HG03469 (cell line): Measurements from ENCODE around the gene EIF3A.

Experiments
- ATAC-seq: cut with Tn5 transposase; IDR thresholded peaks from one replicate; pipeline ENCODE4 v1.9.1; 2021; ENCODE audit warnings: mild to moderate bottlenecking, moderate library complexity, moderate number of reproducible peaks; ENCODE audit not compliant: unreplicated experiment

The EIF3A gene

DNA sequence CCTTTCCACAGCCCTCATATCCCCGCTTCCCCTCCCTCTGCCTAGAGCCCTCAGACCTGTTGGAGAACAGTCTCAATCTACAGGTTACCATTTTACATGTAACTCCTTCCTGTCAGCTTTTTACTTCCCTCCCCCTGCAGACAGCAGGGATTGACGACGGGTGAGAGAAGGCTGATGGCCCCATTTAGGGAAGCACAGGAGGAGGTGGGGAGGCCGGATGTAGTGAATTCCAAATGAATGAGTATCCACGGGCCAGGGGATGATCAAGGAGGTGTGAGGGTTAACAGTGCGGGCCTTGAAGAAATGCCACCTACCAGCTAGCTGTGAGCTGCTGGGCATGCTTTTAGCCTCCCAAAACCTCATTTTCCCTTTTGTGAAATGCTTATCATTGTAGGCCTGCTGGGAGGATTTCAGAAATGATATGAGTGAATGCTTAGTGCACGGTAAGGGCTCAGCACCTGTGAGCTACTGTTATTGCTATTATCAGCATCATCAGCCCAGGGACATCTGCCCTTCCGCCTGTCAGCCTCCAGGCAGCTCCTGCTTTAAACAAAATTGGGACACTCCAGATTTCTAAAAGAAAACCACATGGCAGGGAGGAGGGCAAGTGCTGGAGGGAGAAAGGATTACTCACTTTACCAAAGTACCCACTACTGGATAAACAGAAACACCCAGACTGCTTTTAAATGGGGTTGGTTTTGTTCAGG lies 57.6 kb downstream of the EIF3A start:
- no peak for ATAC-seq

DNA sequence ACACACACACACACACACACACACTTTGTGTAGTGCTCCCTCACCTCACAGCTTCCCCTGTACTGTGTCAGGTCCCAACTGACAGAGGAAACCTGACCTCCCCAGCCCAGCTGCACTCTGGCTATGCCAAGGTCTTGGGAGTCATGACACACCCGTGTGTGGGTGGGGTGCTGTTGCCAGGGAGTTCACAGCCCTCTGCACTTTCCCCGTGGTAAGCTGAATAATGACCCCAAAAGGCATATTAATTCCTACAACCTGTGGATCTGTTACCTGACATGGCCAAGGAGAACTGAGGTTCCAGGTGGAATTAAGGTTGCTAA lies 60.0 kb downstream of the EIF3A start:
- ATAC-seq = no peak

DNA sequence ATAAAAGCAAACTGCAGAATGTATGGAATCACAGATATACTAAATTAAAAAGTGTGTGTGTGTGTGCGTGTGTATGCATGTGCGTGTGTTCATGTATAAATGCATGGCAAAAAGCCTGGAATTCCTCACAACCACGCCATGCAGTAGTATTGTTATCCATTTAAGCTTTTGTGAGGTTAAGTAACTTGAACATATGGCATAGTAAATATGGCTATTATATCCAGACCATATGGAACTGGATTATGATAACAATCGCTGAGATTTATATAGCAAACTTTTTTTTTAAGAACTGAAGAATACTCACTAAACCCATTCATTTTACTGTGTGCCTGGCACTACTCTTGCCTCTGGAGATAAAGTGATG lies 73.4 kb downstream of the EIF3A start:
- no peak for ATAC-seq

DNA sequence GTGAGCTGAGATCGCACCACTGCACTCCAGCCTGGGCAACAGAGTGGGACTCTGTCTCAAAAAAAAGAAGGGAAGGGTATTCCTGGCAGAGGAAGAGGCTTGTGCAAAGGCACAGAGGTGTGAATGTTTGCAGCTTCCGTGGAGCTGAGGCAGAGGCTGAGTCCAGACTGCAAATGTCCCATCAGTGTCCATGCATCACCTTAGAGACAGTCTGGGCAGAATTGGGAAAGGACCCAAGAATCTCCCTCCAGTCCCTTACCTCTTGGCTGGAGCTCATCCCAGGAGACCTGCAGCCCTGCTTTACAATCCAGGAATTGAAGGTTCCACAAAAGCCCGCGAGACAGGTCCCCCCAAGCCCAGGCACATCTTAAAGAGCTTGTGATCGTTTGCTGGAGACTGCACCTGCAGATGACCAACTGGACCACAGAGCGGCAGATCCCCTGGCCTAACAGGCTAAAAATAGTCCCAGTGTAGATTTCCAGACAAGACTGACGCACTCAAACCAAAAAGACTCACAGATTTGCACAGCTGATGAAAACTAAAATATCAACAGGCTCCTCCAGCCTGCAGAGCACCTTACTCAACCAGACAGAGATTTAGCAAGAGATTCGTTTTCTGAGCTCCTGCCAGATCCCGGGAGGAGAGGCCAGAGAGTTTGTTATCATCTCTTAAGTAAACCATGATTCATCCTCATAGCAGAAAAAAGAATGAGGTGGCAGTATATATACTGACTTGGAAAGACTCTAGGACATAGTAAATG lies 74.0 kb downstream of the EIF3A start:
- ATAC-seq = no peak

DNA sequence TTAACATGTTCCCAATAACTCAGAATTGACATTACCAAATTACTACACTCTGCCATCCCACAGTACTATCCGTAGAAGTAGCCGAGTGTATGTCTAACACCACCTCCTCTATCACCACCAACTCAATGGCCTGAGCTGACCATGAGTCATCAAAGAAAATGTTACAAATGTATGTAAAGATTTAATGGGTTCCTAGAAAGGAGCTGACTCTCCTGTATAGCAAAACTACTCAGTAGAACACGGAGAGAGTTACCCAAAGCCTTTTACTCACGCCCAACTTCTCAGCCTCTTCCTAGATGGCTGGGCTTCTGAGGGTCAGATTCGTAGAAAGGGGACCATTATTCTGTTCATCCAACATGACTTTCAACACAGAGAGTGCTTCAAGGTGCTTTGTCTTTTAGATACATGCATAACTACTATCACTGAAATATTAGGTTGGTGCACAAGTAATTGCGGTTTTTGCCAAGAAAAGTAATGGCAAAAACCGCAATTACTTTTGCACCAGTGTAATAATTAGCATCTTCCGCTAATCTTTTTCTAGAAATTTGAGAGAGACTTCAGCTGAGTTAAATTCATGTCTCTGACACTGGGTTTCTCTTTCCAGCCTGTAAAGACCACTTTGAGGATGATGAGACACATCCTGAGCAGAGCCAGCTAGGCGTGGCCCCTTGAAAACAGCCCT lies 75.1 kb downstream of the EIF3A start:
- no peak for ATAC-seq

DNA sequence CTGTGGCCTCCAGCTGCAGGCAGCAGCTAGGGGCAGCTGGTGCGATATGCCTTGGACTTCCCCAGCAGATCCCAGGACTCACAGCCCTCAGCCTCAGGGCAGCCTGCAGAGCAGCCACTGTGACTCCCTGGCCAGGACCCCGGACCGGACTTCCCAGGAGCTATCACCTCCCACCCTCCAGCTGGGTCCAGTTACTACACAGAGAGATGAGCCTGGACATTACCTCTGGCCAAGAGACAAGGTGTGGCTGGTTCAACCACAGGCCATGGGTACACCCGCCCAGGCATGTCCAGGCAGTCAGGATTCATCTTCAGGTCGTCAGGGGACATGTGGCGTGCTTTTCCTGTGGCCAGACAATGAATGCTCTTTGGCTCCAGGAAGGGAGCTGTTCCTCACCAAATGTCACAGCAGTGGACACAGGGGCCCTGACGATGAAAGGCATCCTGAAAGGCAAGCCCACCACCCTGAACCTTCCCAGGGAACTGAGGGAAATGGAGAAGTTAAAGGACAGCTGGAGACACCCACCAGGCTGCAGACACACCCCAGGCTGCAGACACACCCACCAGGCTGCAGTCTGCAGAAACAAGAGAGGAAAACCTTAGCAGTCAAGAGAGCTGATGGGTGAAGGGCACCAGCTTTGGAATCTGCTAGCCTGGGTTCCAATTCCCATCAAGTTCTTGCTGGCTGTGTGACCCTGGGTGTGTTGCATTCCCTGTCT lies 76.9 kb downstream of the EIF3A start:
- no peak for ATAC-seq

DNA sequence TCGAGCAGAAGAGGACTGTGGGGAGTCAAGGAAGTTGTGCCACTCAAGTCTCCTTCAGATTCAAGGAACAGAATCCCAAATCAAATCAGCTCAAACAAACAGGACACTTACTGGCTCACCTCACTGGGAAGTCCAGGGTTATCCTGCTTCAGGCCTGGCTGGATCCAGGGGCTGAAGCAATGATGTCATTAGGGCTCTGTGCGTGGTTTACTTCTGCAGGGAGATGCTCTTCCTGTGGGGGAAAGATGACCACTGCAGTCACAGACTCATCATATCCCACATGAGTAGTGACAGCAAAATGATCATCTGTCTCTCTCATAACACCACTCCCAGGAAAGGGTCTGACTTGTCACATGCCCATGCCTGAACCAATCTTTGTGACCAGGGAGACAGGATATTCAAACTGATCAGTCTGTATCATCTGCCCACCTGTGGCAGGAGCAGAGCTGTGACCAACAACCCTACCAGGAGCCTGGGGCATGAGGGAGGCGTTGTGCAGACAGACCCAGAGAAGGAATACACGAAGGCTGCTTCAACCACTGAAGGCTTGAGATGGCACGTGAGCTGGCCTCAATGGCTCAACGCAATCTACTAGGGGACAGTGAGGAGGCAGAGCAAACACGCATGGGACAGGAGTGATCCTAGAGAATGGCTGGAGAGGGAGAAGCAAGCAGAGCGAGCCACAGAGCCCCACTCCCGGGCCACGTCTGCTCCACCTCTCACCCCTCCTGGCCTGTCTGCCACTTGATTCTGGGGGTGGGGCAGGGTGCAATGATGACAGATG lies 78.7 kb downstream of the EIF3A start:
- ATAC-seq = no peak

DNA sequence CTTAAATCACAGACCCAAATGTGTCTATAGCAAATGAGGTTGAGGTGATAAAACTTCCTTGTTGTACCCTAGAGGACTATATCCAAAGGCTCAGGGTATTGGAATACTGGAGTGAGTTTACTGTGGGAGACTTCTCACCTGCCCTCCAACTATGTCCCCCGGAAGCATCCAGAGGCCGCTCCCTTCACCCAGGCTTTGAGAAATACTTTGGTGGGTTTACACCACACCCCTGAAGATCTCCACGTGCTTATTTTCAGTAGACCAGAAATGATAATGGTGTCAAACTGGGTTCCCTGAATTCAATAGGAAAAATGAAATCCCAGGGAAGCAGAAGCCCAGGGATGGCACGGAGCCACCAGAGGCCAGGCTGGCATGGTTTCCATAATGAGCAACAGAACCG lies 82.4 kb downstream of the EIF3A start:
- ATAC-seq = no peak

DNA sequence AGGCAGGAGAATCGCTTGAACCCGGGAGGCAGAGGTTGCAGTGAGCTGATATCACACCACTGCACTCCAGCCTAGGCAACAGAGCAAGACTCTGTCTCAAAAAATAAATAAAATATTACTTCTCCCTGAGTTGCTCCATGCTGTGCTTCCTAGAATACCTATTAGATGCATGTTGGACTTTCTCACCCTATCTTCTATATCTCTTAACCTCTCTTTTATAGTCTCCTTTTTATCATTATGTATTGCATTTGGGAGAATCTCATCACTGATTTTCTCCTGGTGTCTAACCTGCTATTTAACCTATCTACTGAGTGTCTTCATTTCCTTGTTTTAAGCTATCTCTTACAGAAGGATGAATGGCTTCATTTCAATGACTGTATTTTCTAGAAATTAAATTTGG lies 83.2 kb downstream of the EIF3A start:
- ATAC-seq = no peak

DNA sequence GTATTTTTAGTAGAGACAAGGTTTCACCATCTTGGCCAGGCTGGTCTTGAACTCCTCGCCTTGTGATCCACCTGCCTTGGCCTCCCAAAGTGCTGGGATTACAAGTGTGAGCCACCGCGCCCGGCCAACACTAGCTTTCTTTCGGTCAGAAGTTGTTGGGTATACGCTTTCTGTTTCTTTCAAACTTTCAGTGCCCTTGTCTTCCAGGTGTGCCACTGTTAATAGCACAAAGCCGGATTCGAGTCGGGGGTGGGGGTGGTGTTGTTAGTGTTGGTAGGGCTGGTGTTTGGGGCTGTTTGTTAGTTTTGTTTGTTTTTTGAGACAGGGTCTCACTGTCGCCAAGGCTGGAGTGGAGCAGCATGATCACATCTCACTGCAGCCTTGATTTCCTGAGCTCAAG lies 84.9 kb downstream of the EIF3A start:
- ATAC-seq = no peak

DNA sequence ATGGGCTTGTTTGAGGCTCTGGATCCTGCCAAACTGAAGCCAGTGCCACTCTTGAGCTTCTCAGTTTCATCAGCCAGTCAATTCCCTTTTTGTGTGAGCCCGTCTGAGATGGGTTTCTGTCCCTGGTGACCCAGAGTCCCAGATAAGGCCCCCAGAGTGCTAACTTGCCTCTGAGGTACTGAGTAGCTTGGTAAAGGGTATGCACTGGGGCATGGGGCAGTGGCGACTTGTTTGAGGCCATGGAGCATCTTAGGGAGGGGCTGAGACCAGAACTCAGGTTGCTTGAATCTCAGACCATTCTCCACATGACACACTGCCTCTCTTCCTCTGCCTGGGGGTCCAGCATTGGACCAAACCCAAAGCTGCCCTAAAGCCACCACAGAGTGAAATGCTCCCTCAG lies 86.3 kb downstream of the EIF3A start:
- no peak for ATAC-seq

DNA sequence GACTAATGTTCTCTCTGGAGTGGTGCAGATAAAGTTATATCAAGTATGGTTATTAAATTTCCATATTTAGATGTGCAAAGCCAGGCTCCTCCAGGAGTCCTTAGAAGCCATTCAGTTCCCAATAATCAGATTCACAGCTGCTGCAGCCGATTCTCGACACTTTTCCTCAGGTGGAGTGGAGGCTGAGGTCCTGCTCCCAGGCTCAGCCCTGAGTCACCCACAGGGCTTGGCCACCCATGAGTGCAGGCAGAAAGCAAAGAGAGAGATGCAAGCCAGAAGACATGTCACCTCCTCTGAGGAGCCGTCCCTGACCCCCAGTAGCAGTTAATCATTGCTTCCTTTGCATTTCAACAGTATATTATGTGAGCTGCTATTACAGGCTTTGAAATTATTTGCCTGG lies 87.4 kb downstream of the EIF3A start:
- no peak for ATAC-seq

DNA sequence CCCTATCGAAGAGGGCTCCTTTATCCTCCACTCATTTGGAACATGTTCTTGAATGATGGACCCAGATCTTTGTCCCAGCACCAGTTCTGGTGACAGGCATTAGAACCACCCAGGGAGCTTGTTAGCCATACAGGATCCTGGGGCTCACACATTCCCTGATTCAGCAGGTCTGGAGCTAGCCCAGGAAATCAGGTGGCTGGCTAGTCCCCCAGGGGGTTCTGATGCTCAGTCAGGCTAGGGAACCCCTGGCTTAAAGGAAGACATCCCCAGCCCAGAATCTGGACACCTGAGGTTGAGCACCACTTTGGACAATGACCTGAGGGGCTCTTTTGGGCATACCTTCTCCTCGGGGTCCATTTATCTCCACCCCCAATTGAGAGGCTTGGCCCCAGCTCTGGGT lies 88.1 kb downstream of the EIF3A start:
- ATAC-seq = no peak

DNA sequence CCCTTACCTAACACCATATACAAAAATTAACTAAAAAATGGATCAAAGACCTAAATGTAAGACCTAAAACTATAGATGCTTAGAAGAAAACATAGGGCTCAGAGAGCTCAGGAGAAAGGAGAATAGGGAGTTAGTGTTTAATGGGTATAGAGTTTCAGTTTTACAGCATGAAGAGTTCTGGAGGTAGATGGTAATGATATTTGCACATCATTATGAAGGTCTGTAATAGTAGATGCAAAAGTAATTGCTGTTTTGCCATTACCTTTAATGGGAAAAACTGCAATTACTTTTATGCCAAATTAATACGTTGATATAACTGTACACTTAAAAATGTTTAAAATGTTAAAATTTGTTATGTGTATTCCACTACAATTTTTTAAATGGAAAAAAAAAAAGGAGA lies 90.3 kb downstream of the EIF3A start:
- ATAC-seq = no peak

DNA sequence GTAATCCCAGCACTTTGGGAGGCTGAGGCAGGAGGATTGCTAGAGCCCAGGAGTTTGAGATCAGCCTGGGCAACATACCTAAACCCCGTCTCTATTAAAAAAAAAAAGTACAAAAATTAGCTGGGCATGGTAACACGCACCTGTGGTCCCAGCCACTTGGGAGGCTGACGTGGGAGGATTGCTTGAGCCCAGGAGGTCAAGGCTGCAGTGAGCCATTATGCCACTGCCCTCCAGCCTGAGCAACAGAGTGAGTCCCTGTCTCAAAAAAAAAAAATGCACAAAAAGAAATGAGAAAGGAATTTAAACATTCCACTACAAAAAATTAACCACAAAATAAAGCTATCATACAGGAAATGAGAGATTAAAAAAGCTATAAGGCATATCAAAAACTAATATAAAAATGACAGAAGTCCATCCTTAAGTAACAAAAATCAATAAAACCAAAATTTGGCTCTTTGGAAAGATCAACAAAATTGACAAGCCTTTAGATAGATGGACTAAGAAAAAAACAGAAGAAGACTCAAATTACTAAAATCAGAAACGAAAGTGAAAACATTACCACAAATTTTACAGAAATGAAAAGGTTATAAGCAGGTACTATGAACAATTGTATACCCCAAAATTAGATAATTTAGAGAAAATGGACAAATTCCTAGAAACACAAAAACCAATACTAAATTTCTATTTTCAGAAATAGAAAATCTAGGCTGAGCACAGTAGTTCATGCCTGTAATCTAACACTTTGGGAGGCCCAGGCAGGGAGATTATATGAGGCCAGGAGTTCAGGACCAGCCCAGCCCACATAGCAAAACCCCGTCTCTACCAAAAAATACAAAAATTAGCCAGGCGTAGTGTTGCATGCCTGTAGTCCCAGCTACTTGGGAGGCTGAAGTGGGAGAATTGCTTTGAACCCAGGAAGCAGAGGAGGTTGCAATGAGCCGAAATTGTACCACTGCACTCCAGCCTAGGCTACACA lies 93.5 kb downstream of the EIF3A start:
- peak; percentile 51 for ATAC-seq

DNA sequence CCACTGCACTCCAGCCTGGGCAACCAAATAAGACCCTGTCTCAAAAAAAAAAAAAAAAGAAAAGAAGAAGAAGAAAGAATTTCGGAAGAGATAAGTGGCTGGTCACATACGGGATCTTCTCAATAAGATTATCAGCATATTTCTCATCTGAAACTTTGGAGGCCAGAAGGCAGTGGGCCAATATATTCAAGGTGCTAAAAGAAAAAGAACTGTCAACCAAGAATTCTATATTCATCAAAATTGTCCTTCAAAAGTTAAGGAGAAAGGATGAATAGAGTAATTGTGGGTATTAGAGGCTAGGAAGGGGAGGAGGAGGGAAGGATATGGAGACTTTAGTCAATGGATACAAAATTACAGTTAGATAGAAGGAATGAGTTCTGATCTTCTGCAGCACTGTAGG lies 95.0 kb downstream of the EIF3A start:
- ATAC-seq = no peak
